Kidney (tissue), 14 donors: ENCODE measurements around the gene SIM2. TPM values are rescaled to one million over a fixed set of nuclear protein-coding genes. Genes with fewer than 3 reads are reported as not detected.
A peak's percentile ranks its signal among the peaks of the same experiment; 100 is the strongest.

Experiments
- DNase-seq, 5 donors: peaks; one replicate each; pipeline ENCODE4 v3.0.0-alpha.2; 2013 to 2020
- FAIRE-seq: peaks from 2 replicates; lab custom pipeline; 2012; peaks lifted over from hg19 to GRCh38; lab: Jason Lieb, UNC
- H3K27ac ChIP-seq, 2 donors: one replicate each; pipeline ENCODE4 v1.7.0; 2013; ENCODE audit warnings: low read depth in 2 of 2, low read length in 2 of 2, inconsistent platforms in 1 of 2
- H3K27me3 ChIP-seq: one replicate; pipeline ENCODE4 v1.7.1; 2013; ENCODE audit warnings: low read length, inconsistent platforms; ENCODE audit not compliant: control insufficient read depth, insufficient read depth
- H3K36me3 ChIP-seq, 3 donors: one replicate each; pipeline versions ENCODE4 v1.7.0 to v1.7.1; 2013; ENCODE audit warnings: low read length in 3 of 3, control low read depth in 1 of 3, inconsistent platforms in 1 of 3; ENCODE audit not compliant: insufficient read depth in 3 of 3, control insufficient read depth in 2 of 3
- H3K4me1 ChIP-seq, 3 donors: one replicate each; pipeline versions ENCODE4 v1.7.0 to v1.7.1; 2013; ENCODE audit warnings: low read length in 3 of 3, inconsistent platforms in 1 of 3, low read depth in 1 of 3; ENCODE audit not compliant: control insufficient read depth in 2 of 3, insufficient read depth in 2 of 3
- H3K4me3 ChIP-seq, 3 donors: one replicate each; pipeline versions ENCODE4 v1.7.0 to v1.8.1; 2013; ENCODE audit warnings: low read length in 3 of 3, control low read depth in 1 of 3, inconsistent platforms in 1 of 3
- H3K9ac ChIP-seq, 3 donors: one replicate each; pipeline versions ENCODE4 v1.7.0 to v1.7.1; 2013; ENCODE audit warnings: low read length in 3 of 3, control low read depth in 1 of 3, inconsistent platforms in 1 of 3
- H3K9me3 ChIP-seq, 3 donors: one replicate each; pipeline versions ENCODE4 v1.7.0 to v1.7.1; 2013; ENCODE audit warnings: low read length in 3 of 3, control low read depth in 1 of 3, inconsistent platforms in 1 of 3; ENCODE audit not compliant: control insufficient read depth in 2 of 3, insufficient read depth in 1 of 3
- CTCF ChIP-seq: IDR thresholded peaks from 3 replicates; pipeline ENCODE4 v1.5.1; 2012; ENCODE audit warnings: mild to moderate bottlenecking, moderate library complexity, borderline replicate concordance; ENCODE audit not compliant: insufficient read depth; ENCODE audit errors: extremely low read depth
- intact Hi-C: fragments of 100-400 bp; cut with DNase I; formaldehyde crosslinking; loops from one replicate; pipeline ENCODE4 v1.11.1; 2022
- polyA plus RNA-seq: library from polyadenylated mRNA; stranded (reverse); fragments of 350-450 nt; fragmentation: Illumina TruSeq; extraction: RNeasy Lipid Tissue Mini Kit (QIAGEN cat#74804); gene quantifications from one replicate; pipeline ENCODE4 v1.2.3, GENCODE V29; 2014; ENCODE audit warnings: low read depth, low replicate concordance; ENCODE audit not compliant: insufficient read depth
- total RNA-seq: library from RNA; stranded (reverse); fragmentation: NEBNext Ultra II Directional; extraction: Animal tissue kit (Norgen Biotek cat#: 25700); gene quantifications from one replicate; pipeline ENCODE4 v1.2.1, GENCODE V29; 2021
- donor health status: control.
- donor health status: control.
- donor health status: control.
- donor health status: control.
- donor health status: control.
- donor health status: DM: yes; HTN: yes; CAD: no.
- donor health status: Normal renal cell carcinoma (clear cell type).

SIM2 gene
- total and polyA plus RNA-seq, 2 donors from 2014 or later: 6.5 to 71.3 TPM

- Histone ChIP-seq H3K4me1 (peaks cover 0 to 5% (median 0%) of the 10 kb centered on the region in 3 donors), H3K9me3 (no peaks in the 10 kb centered on the region), H3K36me3 (no peaks in the 10 kb centered on the region), H3K4me3 (peak overlapping the region in 1 of 3 donors; percentile 29), H3K27ac (no peak overlapping the region), H3K9ac (no peak overlapping the region), H3K27me3 (peaks cover 76% of the 10 kb centered on the region)
- intact Hi-C loops: no loop called here
- FAIRE-seq: no peak
- TF ChIP-seq CTCF: no peak
- peak in 1 of 5 donors; percentile 55 for DNase-seq
Measured at GRCh38 chr21:36709030-36709867, 10.3 kb downstream of the SIM2 start.

- no peak for TF ChIP-seq CTCF
- H3K27ac ChIP-seq: no peak overlapping the region
- FAIRE-seq: no peak
Measured at GRCh38 chr21:36709868-36710728, 11.2 kb downstream of the SIM2 start.

GRCh38 chr21:36710729-36711048 is 11.8 kb downstream of the SIM2 start:
- intact Hi-C loops: no loop called here
- peaks cover 75% of the 10 kb centered on the region for H3K27me3 ChIP-seq
- TF ChIP-seq CTCF: no peak
- FAIRE-seq: no peak
- no peak overlapping the region for H3K9ac ChIP-seq
- DNase-seq: peak in 3 of 5 donors; percentile 35 to 61 (median 52)
- no peak overlapping the region for H3K4me3 ChIP-seq
- H3K27ac ChIP-seq: no peak overlapping the region
- H3K9me3 ChIP-seq: no peaks in the 10 kb centered on the region
- H3K4me1 ChIP-seq: peaks cover 0 to 2% (median 0%) of the 10 kb centered on the region in 3 donors
- no peaks in the 10 kb centered on the region for H3K36me3 ChIP-seq

More at GRCh38 chr21:36709868-36710728, 11.2 kb downstream of the SIM2 start:
- peak in 1 of 5 donors; percentile 35 for DNase-seq
- H3K9me3 ChIP-seq: no peaks in the 10 kb centered on the region
- intact Hi-C loops: no loop called here
- H3K4me1 ChIP-seq: peaks cover 0 to 2% (median 0%) of the 10 kb centered on the region in 3 donors
- H3K36me3 ChIP-seq: no peaks in the 10 kb centered on the region
- H3K4me3 ChIP-seq: no peak overlapping the region
- H3K9ac ChIP-seq: peak overlapping the region in 1 of 3 donors; percentile 1
- H3K27me3 ChIP-seq: peaks cover 79% of the 10 kb centered on the region
